SK-N-SH treated with all-trans-retinoic acid at 6 μM for 48 hours (cell line): ENCODE data around the gene SDK2.

Experiments used
- ATAC-seq: fragments of 200-7000 bp; cut with Tn5 transposase; 3 replicates; pipeline ENCODE4 v1.9.1; 2020; ENCODE audit warnings: mild to moderate bottlenecking, moderate library complexity
- ARNTL ChIP-seq: fragments of 450-650 bp; formaldehyde crosslinking; IDR thresholded peaks from 2 replicates; pipeline ENCODE4 v1.5.0; 2020; ENCODE audit warnings: low read depth, mild to moderate bottlenecking, moderate library complexity, borderline replicate concordance
- BACH2 ChIP-seq: fragments of 250-450 bp; sonication (Bioruptor Pico); IDR thresholded peaks from 2 replicates; pipeline ENCODE4 v1.9.0; 2021; ENCODE audit warnings: mild to moderate bottlenecking, borderline replicate concordance
- CSDC2 ChIP-seq: fragments of 250-450 bp; sonication (Bioruptor Pico); IDR thresholded peaks from 2 replicates; pipeline ENCODE4 v1.5.0; 2020; ENCODE audit warnings: mild to moderate bottlenecking, moderate library complexity
- ESRRG ChIP-seq: fragments of 250-450 bp; sonication (Bioruptor Pico); IDR thresholded peaks from 2 replicates; pipeline ENCODE4 v1.6.1; 2021; ENCODE audit warnings: mild to moderate bottlenecking
- GLIS3 ChIP-seq: fragments of 250-450 bp; sonication (Bioruptor Pico); IDR thresholded peaks from 2 replicates; pipeline ENCODE4 v1.5.0; 2020; ENCODE audit warnings: mild to moderate bottlenecking, moderate library complexity
- ISL1 ChIP-seq: fragments of 250-450 bp; sonication (Bioruptor Pico); IDR thresholded peaks from 2 replicates; pipeline ENCODE4 v2.1.2; 2022; ENCODE audit warnings: mild to moderate bottlenecking, moderate library complexity
- OSR1 ChIP-seq: fragments of 250-450 bp; sonication (Bioruptor Pico); IDR thresholded peaks from 2 replicates; pipeline ENCODE4 v1.8.0; 2022; ENCODE audit warnings: moderate library complexity, mild to moderate bottlenecking, inconsistent platforms
- PPARA ChIP-seq: fragments of 250-450 bp; sonication (Bioruptor Pico); IDR thresholded peaks from 2 replicates; pipeline ENCODE4 v1.5.0; 2020; ENCODE audit warnings: mild to moderate bottlenecking, borderline replicate concordance
- RARB ChIP-seq: fragments of 250-450 bp; sonication (Bioruptor Pico); IDR thresholded peaks from 2 replicates; pipeline ENCODE4 v1.8.0; 2021; ENCODE audit warnings: mild to moderate bottlenecking, moderate library complexity
- SNAI2 ChIP-seq: fragments of 250-450 bp; sonication (Bioruptor Pico); IDR thresholded peaks from 2 replicates; pipeline ENCODE4 v1.5.0; 2020; ENCODE audit warnings: mild to moderate bottlenecking, moderate library complexity
- TCF4 ChIP-seq: fragments of 250-450 bp; sonication (Bioruptor Pico); IDR thresholded peaks from 2 replicates; pipeline ENCODE4 v1.8.0; 2021; ENCODE audit warnings: mild to moderate bottlenecking, moderate library complexity, borderline replicate concordance
- TOX ChIP-seq: fragments of 250-450 bp; sonication (Bioruptor Pico); IDR thresholded peaks from 2 replicates; pipeline ENCODE4 v1.8.0; 2021; ENCODE audit warnings: mild to moderate bottlenecking, moderate library complexity, borderline replicate concordance
- ZC3H10 ChIP-seq: fragments of 250-450 bp; sonication (Bioruptor Pico); IDR thresholded peaks from 2 replicates; pipeline ENCODE4 v1.5.1; 2021; ENCODE audit warnings: mild to moderate bottlenecking, moderate library complexity
- ZFP3 ChIP-seq: fragments of 250-450 bp; sonication (Bioruptor Pico); IDR thresholded peaks from 2 replicates; pipeline ENCODE4 v1.5.0; 2020; ENCODE audit warnings: mild to moderate bottlenecking, moderate library complexity
- ZFP30 ChIP-seq: fragments of 450-650 bp; formaldehyde crosslinking; IDR thresholded peaks from 2 replicates; pipeline ENCODE4 v1.5.0; 2022; ENCODE audit warnings: mild to moderate bottlenecking, moderate library complexity
- ZNF70 ChIP-seq: fragments of 450-650 bp; formaldehyde crosslinking; IDR thresholded peaks from 2 replicates; pipeline ENCODE4 v1.5.0; 2020; ENCODE audit warnings: mild to moderate bottlenecking, moderate library complexity
- ZNF8 ChIP-seq: fragments of 450-650 bp; formaldehyde crosslinking; IDR thresholded peaks from 2 replicates; pipeline ENCODE4 v1.5.0; 2020; ENCODE audit warnings: mild to moderate bottlenecking, moderate library complexity
- TF ChIP-seq, protein P1 (sequence below): fragments of 250-450 bp; sonication (Bioruptor Pico); IDR thresholded peaks from 2 replicates; pipeline ENCODE4 v1.8.0; 2020; ENCODE audit warnings: mild to moderate bottlenecking, moderate library complexity, borderline replicate concordance
- TF ChIP-seq, protein P2 (sequence below): fragments of 250-450 bp; sonication (Bioruptor Pico); IDR thresholded peaks from 2 replicates; pipeline ENCODE4 v1.5.1; 2020; ENCODE audit warnings: low read depth, mild to moderate bottlenecking, moderate library complexity
- TF ChIP-seq, protein P3 (sequence below): fragments of 250-450 bp; sonication (Bioruptor Pico); IDR thresholded peaks from 2 replicates; pipeline ENCODE4 v1.5.1; 2021; ENCODE audit warnings: mild to moderate bottlenecking, moderate library complexity
- TF ChIP-seq, protein P4 (sequence below): fragments of 250-450 bp; sonication (Bioruptor Pico); IDR thresholded peaks from 2 replicates; pipeline ENCODE4 v1.5.0; 2020; ENCODE audit warnings: mild to moderate bottlenecking, moderate library complexity

Gene SDK2

DNA sequence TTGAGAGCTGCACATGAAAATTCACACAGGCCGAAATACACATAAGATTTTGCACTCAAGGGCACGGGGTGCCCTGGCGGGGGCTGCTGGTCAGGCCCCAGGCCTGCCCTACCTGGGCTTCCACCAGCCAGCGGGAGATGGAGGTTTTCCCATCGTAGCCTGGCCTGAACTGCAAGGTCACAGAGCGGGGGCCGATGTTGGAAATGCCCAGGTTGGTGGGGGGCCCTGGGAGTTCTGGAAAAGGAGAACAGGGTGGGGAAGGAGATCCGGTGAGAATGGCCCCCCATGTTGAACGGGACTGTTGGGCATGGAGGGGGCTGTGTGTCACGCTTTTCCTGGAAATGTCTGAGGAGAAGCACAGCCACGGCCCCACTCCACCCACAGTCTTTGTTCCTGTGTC lies 245.2 kb downstream of the SDK2 start:
- ATAC-seq = no peak
- no peak for TF ChIP-seq GLIS3 (CRISPR knock-in tag)
- TF ChIP-seq TOX (CRISPR knock-in tag) = no peak
- TF ChIP-seq, protein P1, sequence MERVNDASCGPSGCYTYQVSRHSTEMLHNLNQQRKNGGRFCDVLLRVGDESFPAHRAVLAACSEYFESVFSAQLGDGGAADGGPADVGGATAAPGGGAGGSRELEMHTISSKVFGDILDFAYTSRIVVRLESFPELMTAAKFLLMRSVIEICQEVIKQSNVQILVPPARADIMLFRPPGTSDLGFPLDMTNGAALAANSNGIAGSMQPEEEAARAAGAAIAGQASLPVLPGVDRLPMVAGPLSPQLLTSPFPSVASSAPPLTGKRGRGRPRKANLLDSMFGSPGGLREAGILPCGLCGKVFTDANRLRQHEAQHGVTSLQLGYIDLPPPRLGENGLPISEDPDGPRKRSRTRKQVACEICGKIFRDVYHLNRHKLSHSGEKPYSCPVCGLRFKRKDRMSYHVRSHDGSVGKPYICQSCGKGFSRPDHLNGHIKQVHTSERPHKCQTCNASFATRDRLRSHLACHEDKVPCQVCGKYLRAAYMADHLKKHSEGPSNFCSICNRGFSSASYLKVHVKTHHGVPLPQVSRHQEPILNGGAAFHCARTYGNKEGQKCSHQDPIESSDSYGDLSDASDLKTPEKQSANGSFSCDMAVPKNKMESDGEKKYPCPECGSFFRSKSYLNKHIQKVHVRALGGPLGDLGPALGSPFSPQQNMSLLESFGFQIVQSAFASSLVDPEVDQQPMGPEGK = no peak
- no peak for TF ChIP-seq ESRRG (CRISPR knock-in tag)
- TF ChIP-seq BACH2 (CRISPR knock-in tag) = no peak
- TF ChIP-seq ZNF70 = no peak
- TF ChIP-seq OSR1 = no peak
- no peak for TF ChIP-seq ZFP30 (CRISPR knock-in tag)

DNA sequence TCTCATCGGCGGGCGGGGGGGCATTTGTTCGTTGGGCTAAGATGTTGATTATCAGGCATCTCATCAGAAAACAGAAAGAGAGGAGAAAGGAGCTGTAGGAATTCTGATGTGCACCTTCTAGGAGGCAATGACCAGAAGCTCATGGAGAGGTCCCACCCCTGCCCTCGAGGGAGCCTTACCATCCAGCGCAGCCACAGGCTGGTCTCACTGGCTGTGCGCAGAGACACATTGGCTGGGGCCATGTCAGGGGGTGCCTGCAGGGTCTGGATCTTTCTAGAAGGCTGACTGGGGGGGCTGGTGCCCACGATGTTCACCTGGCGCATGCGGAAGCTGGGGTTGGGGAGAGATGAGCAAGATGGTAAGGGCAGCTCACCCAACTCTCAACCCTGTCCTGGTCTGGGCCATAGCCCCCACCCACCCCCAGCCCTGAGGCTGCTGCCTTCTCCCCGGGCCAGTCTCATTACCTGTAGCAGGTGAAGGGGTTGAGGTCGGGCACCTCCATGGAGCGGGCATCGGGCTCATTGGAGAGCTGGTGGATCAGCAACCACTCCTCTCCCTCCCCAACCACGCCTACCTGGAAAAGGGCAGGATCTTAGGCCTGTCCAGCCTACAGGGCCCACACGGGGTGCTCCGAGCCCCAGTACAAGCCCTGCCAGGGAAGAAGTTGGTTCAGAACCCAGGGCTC lies 246.2 kb downstream of the SDK2 start:
- ATAC-seq = no peak
- TF ChIP-seq BACH2 (CRISPR knock-in tag) (no peak), RARB (CRISPR knock-in tag) (no peak), ESRRG (CRISPR knock-in tag) (no peak), CSDC2 (no peak), ISL1 (no peak), OSR1 (no peak), ARNTL (CRISPR knock-in tag) (no peak), GLIS3 (CRISPR knock-in tag) (no peak), ZNF8 (CRISPR knock-in tag) (no peak), PPARA (CRISPR knock-in tag) (no peak), TOX (CRISPR knock-in tag) (no peak), ZFP30 (CRISPR knock-in tag) (no peak), ZC3H10 (no peak), TCF4 (CRISPR knock-in tag) (no peak), ZFP3 (CRISPR knock-in tag) (no peak)
- TF ChIP-seq, protein P2, sequence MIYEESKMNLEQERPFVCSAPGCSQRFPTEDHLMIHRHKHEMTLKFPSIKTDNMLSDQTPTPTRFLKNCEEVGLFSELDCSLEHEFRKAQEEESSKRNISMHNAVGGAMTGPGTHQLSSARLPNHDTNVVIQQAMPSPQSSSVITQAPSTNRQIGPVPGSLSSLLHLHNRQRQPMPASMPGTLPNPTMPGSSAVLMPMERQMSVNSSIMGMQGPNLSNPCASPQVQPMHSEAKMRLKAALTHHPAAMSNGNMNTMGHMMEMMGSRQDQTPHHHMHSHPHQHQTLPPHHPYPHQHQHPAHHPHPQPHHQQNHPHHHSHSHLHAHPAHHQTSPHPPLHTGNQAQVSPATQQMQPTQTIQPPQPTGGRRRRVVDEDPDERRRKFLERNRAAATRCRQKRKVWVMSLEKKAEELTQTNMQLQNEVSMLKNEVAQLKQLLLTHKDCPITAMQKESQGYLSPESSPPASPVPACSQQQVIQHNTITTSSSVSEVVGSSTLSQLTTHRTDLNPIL (CRISPR knock-in tag) = no peak
- TF ChIP-seq, protein P1 = no peak
- TF ChIP-seq, protein P3, sequence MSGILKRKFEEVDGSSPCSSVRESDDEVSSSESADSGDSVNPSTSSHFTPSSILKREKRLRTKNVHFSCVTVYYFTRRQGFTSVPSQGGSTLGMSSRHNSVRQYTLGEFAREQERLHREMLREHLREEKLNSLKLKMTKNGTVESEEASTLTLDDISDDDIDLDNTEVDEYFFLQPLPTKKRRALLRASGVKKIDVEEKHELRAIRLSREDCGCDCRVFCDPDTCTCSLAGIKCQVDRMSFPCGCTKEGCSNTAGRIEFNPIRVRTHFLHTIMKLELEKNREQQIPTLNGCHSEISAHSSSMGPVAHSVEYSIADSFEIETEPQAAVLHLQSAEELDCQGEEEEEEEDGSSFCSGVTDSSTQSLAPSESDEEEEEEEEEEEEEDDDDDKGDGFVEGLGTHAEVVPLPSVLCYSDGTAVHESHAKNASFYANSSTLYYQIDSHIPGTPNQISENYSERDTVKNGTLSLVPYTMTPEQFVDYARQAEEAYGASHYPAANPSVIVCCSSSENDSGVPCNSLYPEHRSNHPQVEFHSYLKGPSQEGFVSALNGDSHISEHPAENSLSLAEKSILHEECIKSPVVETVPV (CRISPR knock-in tag) = no peak

DNA sequence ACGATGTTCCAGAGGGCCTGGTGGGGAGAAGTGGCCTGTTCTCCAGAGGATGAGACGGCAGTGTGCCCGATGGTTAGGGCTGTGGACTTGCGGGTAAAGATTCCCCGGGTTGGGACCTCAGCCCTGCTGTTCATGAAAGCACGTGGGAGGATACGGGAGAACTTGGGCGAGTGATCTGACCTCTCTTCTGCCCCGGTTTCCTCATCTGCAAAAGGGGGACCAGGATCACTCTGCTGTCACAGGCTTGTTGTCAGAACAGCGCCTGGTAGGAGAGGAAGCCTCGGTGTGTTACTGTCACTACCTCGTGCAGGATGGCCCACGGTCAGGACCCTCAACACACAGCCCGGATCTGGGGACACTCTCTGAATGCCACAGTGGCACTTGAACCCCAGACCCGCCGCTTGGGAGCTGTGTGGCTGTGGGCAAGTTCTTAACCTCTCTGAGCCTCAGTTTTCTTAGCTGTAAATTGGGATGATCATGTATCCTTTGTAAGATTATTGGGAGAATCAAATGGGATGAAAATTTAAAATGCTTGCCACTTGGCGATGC lies 246.9 kb downstream of the SDK2 start:
- no peak for ATAC-seq
- TF ChIP-seq ZC3H10 (no peak), BACH2 (CRISPR knock-in tag) (no peak), PPARA (CRISPR knock-in tag) (no peak), SNAI2 (CRISPR knock-in tag) (no peak), ARNTL (CRISPR knock-in tag) (no peak)
- TF ChIP-seq, protein P4, sequence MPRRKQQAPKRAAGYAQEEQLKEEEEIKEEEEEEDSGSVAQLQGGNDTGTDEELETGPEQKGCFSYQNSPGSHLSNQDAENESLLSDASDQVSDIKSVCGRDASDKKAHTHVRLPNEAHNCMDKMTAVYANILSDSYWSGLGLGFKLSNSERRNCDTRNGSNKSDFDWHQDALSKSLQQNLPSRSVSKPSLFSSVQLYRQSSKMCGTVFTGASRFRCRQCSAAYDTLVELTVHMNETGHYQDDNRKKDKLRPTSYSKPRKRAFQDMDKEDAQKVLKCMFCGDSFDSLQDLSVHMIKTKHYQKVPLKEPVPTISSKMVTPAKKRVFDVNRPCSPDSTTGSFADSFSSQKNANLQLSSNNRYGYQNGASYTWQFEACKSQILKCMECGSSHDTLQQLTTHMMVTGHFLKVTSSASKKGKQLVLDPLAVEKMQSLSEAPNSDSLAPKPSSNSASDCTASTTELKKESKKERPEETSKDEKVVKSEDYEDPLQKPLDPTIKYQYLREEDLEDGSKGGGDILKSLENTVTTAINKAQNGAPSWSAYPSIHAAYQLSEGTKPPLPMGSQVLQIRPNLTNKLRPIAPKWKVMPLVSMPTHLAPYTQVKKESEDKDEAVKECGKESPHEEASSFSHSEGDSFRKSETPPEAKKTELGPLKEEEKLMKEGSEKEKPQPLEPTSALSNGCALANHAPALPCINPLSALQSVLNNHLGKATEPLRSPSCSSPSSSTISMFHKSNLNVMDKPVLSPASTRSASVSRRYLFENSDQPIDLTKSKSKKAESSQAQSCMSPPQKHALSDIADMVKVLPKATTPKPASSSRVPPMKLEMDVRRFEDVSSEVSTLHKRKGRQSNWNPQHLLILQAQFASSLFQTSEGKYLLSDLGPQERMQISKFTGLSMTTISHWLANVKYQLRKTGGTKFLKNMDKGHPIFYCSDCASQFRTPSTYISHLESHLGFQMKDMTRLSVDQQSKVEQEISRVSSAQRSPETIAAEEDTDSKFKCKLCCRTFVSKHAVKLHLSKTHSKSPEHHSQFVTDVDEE (CRISPR knock-in tag) = no peak
- TF ChIP-seq, protein P3 (CRISPR knock-in tag) = no peak
